OCI-LY1 (cell line): ENCODE results near the gene PKD1L1.
"Not testable (repeated sequence)": the region's sequence is repeated elsewhere in the genome, so short reads cannot be mapped to it uniquely, and the experiment has no call there.

Source experiments
- EZH2 ChIP-seq: fragments of 200-600 bp; sonication (generic), shearing (Covaris generic); IDR thresholded peaks from 2 replicates; pipeline ENCODE4 v1.8.0; 2017; ENCODE audit warnings: borderline replicate concordance, mixed run types, mild to moderate bottlenecking, antibody characterized with exemption, low read length, moderate library complexity, mixed read lengths
- TF ChIP-seq, protein P1 (sequence below): fragments of 200-600 bp; sonication (generic), shearing (Covaris generic); IDR thresholded peaks from 2 replicates; pipeline ENCODE4 v1.5.1; 2017; ENCODE audit warnings: mild to moderate bottlenecking, antibody characterized with exemption, low read length, moderate library complexity, mixed read lengths

DNA sequence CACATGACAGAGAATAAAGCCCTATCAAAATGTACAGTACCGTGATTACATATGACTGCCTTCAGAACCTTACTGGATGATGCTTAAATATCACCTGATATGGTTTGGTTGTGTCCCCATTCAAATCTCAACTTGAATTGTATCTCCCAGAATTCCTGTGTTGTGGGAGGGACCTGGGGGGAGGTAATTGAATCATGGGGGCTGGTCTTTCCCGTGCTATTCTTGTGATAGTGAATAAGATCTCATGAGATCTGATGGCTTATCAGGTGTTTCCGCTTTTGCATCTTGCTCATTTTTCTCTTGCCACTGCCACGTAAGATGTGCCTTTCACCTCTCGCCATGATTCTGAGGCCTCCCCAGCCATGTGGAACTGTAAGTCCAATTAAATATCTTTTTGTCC, 155.1 kb downstream of the PKD1L1 start:
- TF ChIP-seq, protein P1, sequence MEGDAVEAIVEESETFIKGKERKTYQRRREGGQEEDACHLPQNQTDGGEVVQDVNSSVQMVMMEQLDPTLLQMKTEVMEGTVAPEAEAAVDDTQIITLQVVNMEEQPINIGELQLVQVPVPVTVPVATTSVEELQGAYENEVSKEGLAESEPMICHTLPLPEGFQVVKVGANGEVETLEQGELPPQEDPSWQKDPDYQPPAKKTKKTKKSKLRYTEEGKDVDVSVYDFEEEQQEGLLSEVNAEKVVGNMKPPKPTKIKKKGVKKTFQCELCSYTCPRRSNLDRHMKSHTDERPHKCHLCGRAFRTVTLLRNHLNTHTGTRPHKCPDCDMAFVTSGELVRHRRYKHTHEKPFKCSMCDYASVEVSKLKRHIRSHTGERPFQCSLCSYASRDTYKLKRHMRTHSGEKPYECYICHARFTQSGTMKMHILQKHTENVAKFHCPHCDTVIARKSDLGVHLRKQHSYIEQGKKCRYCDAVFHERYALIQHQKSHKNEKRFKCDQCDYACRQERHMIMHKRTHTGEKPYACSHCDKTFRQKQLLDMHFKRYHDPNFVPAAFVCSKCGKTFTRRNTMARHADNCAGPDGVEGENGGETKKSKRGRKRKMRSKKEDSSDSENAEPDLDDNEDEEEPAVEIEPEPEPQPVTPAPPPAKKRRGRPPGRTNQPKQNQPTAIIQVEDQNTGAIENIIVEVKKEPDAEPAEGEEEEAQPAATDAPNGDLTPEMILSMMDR: not testable (repeated sequence)
- not testable (repeated sequence) for TF ChIP-seq EZH2
